Body of pancreas (tissue), 4 donors: ENCODE measurements around the gene MYO9B. TPM values are rescaled to one million over a fixed set of nuclear protein-coding genes. Genes with fewer than 3 reads are reported as not detected.

Source experiments
- ATAC-seq: fragments of 150-250 bp; one replicate; pipeline ENCODE4 v1.9.1; 2016
- DNase-seq, 4 donors: peaks; one replicate each; pipeline ENCODE4 v3.0.0-alpha.2; 2019
- H3K27ac ChIP-seq, 4 donors: fragments of 200-600 bp; sonication (generic); 1 replicate in 3 of 4; 2 replicates in 1 of 4; pipeline versions ENCODE4 v1.5.1 to v1.6.1; 2016 to 2019; ENCODE audit warnings: mild to moderate bottlenecking in 1 of 4, mixed read lengths in 1 of 4, moderate library complexity in 1 of 4
- H3K27me3 ChIP-seq, 2 donors: fragments of 200-600 bp; sonication (generic); one replicate each; pipeline ENCODE4 v1.6.0; 2016; ENCODE audit warnings: mild to moderate bottlenecking in 1 of 2
- H3K36me3 ChIP-seq, 2 donors: fragments of 200-600 bp; sonication (generic); replicated peaks in 1 of 2; 2 replicates each; pipeline ENCODE4 v1.5.1; 2016; ENCODE audit warnings: low read depth in 2 of 2; ENCODE audit not compliant: insufficient read depth in 1 of 2
- H3K4me1 ChIP-seq: fragments of 200-600 bp; sonication (generic); one replicate; pipeline ENCODE4 v1.6.0; 2016
- H3K4me3 ChIP-seq, 2 donors: fragments of 200-600 bp; sonication (generic); 1 replicate in 1 of 2; 2 replicates in 1 of 2; pipeline ENCODE4 v1.5.1; 2016 to 2019
- H3K9me3 ChIP-seq, 3 donors: fragments of 200-600 bp; sonication (generic); 1 replicate in 2 of 3; 2 replicates in 1 of 3; pipeline ENCODE4 v1.5.1; 2016
- POLR2A ChIP-seq, 3 donors: fragments of 450-650 bp; IDR thresholded peaks; one replicate each; pipeline ENCODE4 v1.6.1; 2016; ENCODE audit warnings: antibody characterized with exemption in 3 of 3, mild to moderate bottlenecking in 2 of 3
- WGBS, 2 donors: methylation state at CpG; one replicate each; pipeline ENCODE4 v1.1.5; 2017; 5-methylcytosine and 5-hydroxymethylcytosine counted together
- intact Hi-C: fragments of 100-400 bp; cut with DNase I; formaldehyde crosslinking; loops from one replicate; pipeline ENCODE4 v1.15.1; 2023
- total RNA-seq, 2 donors: library from RNA; depleted of rRNA; stranded (reverse); fragments of >200 nt; gene quantifications; one replicate each; pipeline ENCODE4 v1.1.0, GENCODE V29; 2016
- TF ChIP-seq, protein P1 (sequence below), 7 experiments: fragments of 450-650 bp in 4 of 7; fragments of 200-600 bp in 3 of 7; sonication (generic) in 3 of 7; IDR thresholded peaks; one replicate each; pipeline ENCODE4 v1.5.1; 2016 to 2019; ENCODE audit warnings: antibody characterized with exemption in 7 of 7

The MYO9B gene
- total RNA-seq, 2 donors from 2014 or later, result 26.2 to 56.0 TPM

GRCh38 chr19:17245535-17245984 is 170.0 kb downstream of the MYO9B start, which contains the start of gene NR2F6:
TSS of gene NR2F6 (minus strand) at chr19:17245919. CDS start at chr19:17245220, 699 bp downstream.
- Histone ChIP-seq H3K9me3 (no peaks in the 10 kb centered on the region), H3K4me3 (peak within 1 kb of the TSS; percentile 44 to 94), H3K36me3 (no peaks in the 10 kb centered on the region), H3K27me3 (no peaks in the 10 kb centered on the region), H3K27ac (peak within 1 kb of the TSS; percentile 80 to 97 (median 94)), H3K4me1 (peaks cover 72% of the 10 kb centered on the region)
- no peak for ATAC-seq
- intact Hi-C loops, result no loop called here
- TF ChIP-seq, protein P1, sequence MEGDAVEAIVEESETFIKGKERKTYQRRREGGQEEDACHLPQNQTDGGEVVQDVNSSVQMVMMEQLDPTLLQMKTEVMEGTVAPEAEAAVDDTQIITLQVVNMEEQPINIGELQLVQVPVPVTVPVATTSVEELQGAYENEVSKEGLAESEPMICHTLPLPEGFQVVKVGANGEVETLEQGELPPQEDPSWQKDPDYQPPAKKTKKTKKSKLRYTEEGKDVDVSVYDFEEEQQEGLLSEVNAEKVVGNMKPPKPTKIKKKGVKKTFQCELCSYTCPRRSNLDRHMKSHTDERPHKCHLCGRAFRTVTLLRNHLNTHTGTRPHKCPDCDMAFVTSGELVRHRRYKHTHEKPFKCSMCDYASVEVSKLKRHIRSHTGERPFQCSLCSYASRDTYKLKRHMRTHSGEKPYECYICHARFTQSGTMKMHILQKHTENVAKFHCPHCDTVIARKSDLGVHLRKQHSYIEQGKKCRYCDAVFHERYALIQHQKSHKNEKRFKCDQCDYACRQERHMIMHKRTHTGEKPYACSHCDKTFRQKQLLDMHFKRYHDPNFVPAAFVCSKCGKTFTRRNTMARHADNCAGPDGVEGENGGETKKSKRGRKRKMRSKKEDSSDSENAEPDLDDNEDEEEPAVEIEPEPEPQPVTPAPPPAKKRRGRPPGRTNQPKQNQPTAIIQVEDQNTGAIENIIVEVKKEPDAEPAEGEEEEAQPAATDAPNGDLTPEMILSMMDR (IDR thresholded peaks at IDR 0.05), result no peak
- no peak for TF ChIP-seq POLR2A (IDR thresholded peaks at IDR 0.05)
- 0% methylated on average over 22 of the region's 72 CpGs; no CpG with 5 or more reads in 1 of the 2 donors for WGBS, 2 donors
- DNase-seq, result no peak

DNA sequence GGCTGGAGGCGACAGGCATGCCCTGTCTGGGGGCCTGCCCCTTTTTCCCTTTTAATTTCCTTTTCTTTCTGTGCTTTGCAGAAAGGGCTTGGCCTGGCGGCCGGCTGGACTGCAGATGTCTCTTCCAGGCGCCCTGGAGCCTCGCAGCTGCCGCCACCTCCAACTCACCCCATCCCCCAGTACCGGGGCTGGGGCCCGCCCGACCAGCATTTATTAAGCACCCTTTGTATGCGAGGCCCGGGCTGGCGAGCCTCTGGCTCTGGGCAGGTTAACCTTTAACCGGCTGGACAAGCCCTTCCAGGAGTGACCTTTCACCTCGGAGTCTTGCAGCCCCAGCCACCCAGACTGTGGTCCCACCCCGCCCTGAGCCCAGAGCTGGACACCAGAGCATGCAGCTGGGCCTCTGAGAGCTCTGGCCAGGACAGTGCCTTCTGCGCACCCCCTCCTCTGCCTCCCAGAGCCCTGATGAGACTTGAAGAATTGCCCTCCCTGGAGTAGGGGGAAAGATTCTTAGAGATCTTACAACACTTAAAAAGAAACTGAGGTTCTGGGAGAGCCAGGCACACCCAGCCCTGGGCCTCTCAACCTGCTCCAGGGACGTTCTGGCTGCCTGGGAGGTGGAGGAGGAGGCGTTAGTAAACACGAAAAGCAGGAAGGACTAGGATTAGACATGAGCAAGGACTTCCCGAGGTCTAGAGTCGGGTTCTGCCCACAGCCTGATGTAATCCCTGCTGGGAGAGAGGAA is 171.3 kb downstream of the MYO9B start:
- Histone ChIP-seq H3K4me3 (no peak overlapping the region), H3K9me3 (no peaks in the 10 kb centered on the region), H3K36me3 (no peaks in the 10 kb centered on the region), H3K27me3 (no peaks in the 10 kb centered on the region), H3K27ac (peak overlapping the region; percentile 80 to 97 (median 94)), H3K4me1 (peaks cover 59% of the 10 kb centered on the region)
- 5 to 12% methylated on average over 18 of the region's 21 CpGs for WGBS, 2 donors
- DNase-seq (peak; percentile 55 to 66 (median 60)), ATAC-seq (peak; percentile 8)
- no peak for TF ChIP-seq POLR2A (IDR thresholded peaks at IDR 0.05)
- TF ChIP-seq, protein P1 (IDR thresholded peaks at IDR 0.05), result no peak
- intact Hi-C loops, result no loop called here

DNA sequence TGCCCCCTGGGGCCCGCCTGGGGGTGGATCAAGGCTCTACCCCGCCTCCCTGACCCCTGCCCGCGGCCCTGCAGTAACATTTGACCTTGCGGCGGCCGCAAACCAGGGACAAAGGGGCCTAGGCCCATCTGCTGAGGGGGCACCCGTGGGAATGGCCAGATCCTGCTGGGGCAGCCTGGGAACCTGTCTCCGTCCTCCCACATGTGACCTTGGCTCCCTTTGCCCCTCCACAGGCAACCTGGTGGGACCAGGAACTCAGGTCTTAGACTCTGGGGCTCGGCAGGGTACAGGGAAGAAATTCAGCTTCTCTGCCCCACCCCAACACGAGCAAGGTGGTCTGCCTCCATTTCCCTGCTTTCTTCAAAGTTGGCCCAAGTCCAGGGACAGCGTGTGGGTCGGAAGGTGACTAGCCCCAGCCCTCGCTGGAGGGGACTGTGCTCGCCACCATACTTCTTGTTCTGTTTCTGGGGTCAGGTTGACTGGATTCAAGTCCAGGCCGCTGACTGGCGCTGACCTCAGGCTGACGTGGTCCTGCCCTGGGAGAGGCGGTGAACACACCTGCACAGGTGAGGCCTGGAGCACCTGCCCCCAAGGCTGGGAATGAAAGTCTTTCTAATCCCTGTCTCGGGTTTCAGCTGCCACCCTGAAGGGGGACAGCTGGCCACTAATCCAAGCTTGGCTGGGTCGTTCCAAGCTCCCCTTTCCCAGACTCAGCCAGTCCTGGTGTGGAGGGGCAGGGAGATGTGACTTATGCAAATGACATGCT is 172.6 kb downstream of the MYO9B start:
- no peaks in the 10 kb centered on the region for H3K27me3 ChIP-seq
- no peak overlapping the region for H3K4me3 ChIP-seq
- H3K4me1 ChIP-seq, result peaks cover 46% of the 10 kb centered on the region
- intact Hi-C loops, result no loop called here
- 8 to 42% methylated on average over 5 to 16 of the region's 21 CpGs for WGBS, 2 donors
- no peaks in the 10 kb centered on the region for H3K36me3 ChIP-seq
- TF ChIP-seq POLR2A (IDR thresholded peaks at IDR 0.05), result peak; percentile 55 to 79 (median 70)
- TF ChIP-seq, protein P1 (IDR thresholded peaks at IDR 0.05), result peak in 1 of 7 experiments; percentile 5
- H3K27ac ChIP-seq, result peak overlapping the region; percentile 81 to 97 (median 94)
- ATAC-seq (peak; percentile 39), DNase-seq (peak; percentile 85 to 92 (median 90))
- H3K9me3 ChIP-seq, result no peaks in the 10 kb centered on the region

DNA sequence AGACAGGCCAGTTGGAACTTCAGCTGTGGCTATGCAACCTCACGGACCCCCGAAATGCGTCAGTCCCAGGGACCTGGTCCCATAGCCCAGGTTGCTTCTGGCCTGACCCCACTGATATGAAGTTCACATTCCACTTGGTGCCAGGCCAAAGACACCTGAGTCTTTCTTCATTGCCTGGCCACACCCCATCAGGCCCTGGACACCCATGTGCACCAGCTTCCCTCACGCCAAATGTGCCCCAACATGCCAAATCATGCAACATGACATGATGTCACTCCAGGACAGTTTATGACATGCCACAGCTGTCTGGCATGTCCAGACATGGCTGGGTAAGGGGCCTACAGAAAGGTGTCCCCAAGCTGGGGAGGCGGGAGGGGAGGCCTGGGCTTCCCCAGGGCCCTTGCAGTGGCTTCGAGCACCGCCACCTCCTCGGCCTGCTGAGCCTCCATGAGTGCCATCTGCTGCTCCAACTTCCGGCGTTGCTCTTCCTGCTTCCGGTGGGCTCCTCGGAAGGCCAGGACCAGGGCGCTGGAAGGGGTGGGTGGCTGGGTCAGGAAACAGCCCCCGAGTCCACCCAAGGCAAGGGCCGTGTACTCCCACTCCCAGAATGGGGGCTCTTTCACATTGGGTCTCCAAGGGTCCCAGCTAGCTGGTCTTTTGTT is 174.4 kb downstream of the MYO9B start:
- Histone ChIP-seq H3K36me3 (no peaks in the 10 kb centered on the region), H3K4me1 (peaks cover 47% of the 10 kb centered on the region), H3K4me3 (no peak overlapping the region), H3K27me3 (no peaks in the 10 kb centered on the region), H3K9me3 (no peaks in the 10 kb centered on the region), H3K27ac (peak overlapping the region; percentile 52 to 97 (median 94))
- TF ChIP-seq POLR2A (IDR thresholded peaks at IDR 0.05), result no peak
- TF ChIP-seq, protein P1 (IDR thresholded peaks at IDR 0.05), result no peak
- 80 to 83% methylated on average over 8 to 12 of the region's 15 CpGs for WGBS, 2 donors
- DNase-seq, result no peak
- intact Hi-C loops, result no loop called here
- no peak for ATAC-seq
